Stimulated activated naive CD8-positive, alpha-beta T cell treated with anti-CD3 and anti-CD28 coated beads, Interleukin-15, Interleukin-2, amounts not matched to agents 100 ng/mL and 50 ng/mL, for 24 hours (primary cell): ENCODE data around the gene NR2F1-AS1.

ENCODE experiments used
- H3K27ac Mint-ChIP-seq: one replicate; pipeline ENCODE4 v1.8.0; 2021; ENCODE audit warnings: mild to moderate bottlenecking, mixed read lengths
- H3K27me3 Mint-ChIP-seq: one replicate; pipeline ENCODE4 v1.8.0; 2021; ENCODE audit warnings: mixed read lengths
- H3K36me3 Mint-ChIP-seq: one replicate; pipeline ENCODE4 v1.8.0; 2021; ENCODE audit warnings: low read depth, mixed read lengths
- H3K4me1 Mint-ChIP-seq: one replicate; pipeline ENCODE4 v1.8.0; 2021; ENCODE audit warnings: low read depth, mixed read lengths
- H3K4me3 Mint-ChIP-seq: one replicate; pipeline ENCODE4 v1.8.0; 2021; ENCODE audit warnings: mild to moderate bottlenecking, mixed read lengths
- H3K9me3 Mint-ChIP-seq: one replicate; pipeline ENCODE4 v1.8.0; 2021; ENCODE audit warnings: mixed read lengths

Gene NR2F1-AS1

GRCh38 chr5:93577854-93578812 is 2.9 kb downstream of the NR2F1-AS1 start:
- Mint-ChIP-seq H3K4me1 (peaks cover 15% of the 10 kb centered on the region), H3K27ac (no peak overlapping the region), H3K27me3 (peaks cover 68% of the 10 kb centered on the region), H3K4me3 (peak overlapping the region; percentile 20), H3K36me3 (no peaks in the 10 kb centered on the region), H3K9me3 (no peaks in the 10 kb centered on the region)

- no peaks in the 10 kb centered on the region for H3K9me3 Mint-ChIP-seq
- no peaks in the 10 kb centered on the region for H3K36me3 Mint-ChIP-seq
- H3K27ac Mint-ChIP-seq = no peak overlapping the region
- peaks cover 76% of the 10 kb centered on the region for H3K27me3 Mint-ChIP-seq
- H3K4me1 Mint-ChIP-seq = peaks cover 21% of the 10 kb centered on the region
- H3K4me3 Mint-ChIP-seq = no peak overlapping the region
Observed at GRCh38 chr5:93576994-93577853, 3.8 kb downstream of the NR2F1-AS1 start.

GRCh38 chr5:93575461-93576414 is 5.3 kb downstream of the NR2F1-AS1 start:
- Mint-ChIP-seq H3K27ac (no peak overlapping the region), H3K4me3 (no peak overlapping the region), H3K27me3 (peaks cover 84% of the 10 kb centered on the region), H3K9me3 (no peaks in the 10 kb centered on the region), H3K36me3 (peaks cover 9% of the 10 kb centered on the region), H3K4me1 (peaks cover 28% of the 10 kb centered on the region)

GRCh38 chr5:93574491-93575305 is 6.3 kb downstream of the NR2F1-AS1 start:
- Mint-ChIP-seq H3K27ac (no peak overlapping the region), H3K4me3 (no peak overlapping the region), H3K36me3 (peaks cover 9% of the 10 kb centered on the region), H3K4me1 (peaks cover 24% of the 10 kb centered on the region), H3K27me3 (peaks cover 83% of the 10 kb centered on the region), H3K9me3 (no peaks in the 10 kb centered on the region)

- no peaks in the 10 kb centered on the region for H3K9me3 Mint-ChIP-seq
- peak overlapping the region; percentile 10 for H3K4me3 Mint-ChIP-seq
- peaks cover 91% of the 10 kb centered on the region for H3K27me3 Mint-ChIP-seq
- H3K27ac Mint-ChIP-seq = no peak overlapping the region
- peaks cover 23% of the 10 kb centered on the region for H3K4me1 Mint-ChIP-seq
- peaks cover 9% of the 10 kb centered on the region for H3K36me3 Mint-ChIP-seq
Observed at GRCh38 chr5:93573354-93574351, 7.4 kb downstream of the NR2F1-AS1 start.

- H3K27ac Mint-ChIP-seq = no peak overlapping the region
- no peaks in the 10 kb centered on the region for H3K9me3 Mint-ChIP-seq
Observed at GRCh38 chr5:93572608-93573353, 8.2 kb downstream of the NR2F1-AS1 start.

GRCh38 chr5:93572101-93572607 is 8.9 kb downstream of the NR2F1-AS1 start:
- Mint-ChIP-seq H3K9me3 (no peaks in the 10 kb centered on the region), H3K36me3 (peaks cover 9% of the 10 kb centered on the region), H3K27me3 (peaks cover 88% of the 10 kb centered on the region), H3K27ac (no peak overlapping the region), H3K4me3 (no peak overlapping the region), H3K4me1 (peaks cover 19% of the 10 kb centered on the region)

More at GRCh38 chr5:93572608-93573353, 8.2 kb downstream of the NR2F1-AS1 start:
- H3K4me1 Mint-ChIP-seq = peaks cover 19% of the 10 kb centered on the region
- peaks cover 9% of the 10 kb centered on the region for H3K36me3 Mint-ChIP-seq
- peaks cover 88% of the 10 kb centered on the region for H3K27me3 Mint-ChIP-seq
- no peak overlapping the region for H3K4me3 Mint-ChIP-seq

- H3K4me3 Mint-ChIP-seq = peak overlapping the region; percentile 15
- no peak overlapping the region for H3K27ac Mint-ChIP-seq
- H3K27me3 Mint-ChIP-seq = peaks cover 86% of the 10 kb centered on the region
- H3K9me3 Mint-ChIP-seq = no peaks in the 10 kb centered on the region
- H3K36me3 Mint-ChIP-seq = peaks cover 9% of the 10 kb centered on the region
- peaks cover 19% of the 10 kb centered on the region for H3K4me1 Mint-ChIP-seq
Observed at GRCh38 chr5:93571114-93571949, 9.7 kb downstream of the NR2F1-AS1 start.

- H3K27me3 Mint-ChIP-seq = peaks cover 80% of the 10 kb centered on the region
- H3K4me1 Mint-ChIP-seq = peaks cover 19% of the 10 kb centered on the region
- no peak overlapping the region for H3K27ac Mint-ChIP-seq
- H3K9me3 Mint-ChIP-seq = no peaks in the 10 kb centered on the region
- peaks cover 9% of the 10 kb centered on the region for H3K36me3 Mint-ChIP-seq
- no peak overlapping the region for H3K4me3 Mint-ChIP-seq
Observed at GRCh38 chr5:93570294-93571113, 10.5 kb downstream of the NR2F1-AS1 start.

- peaks cover 21% of the 10 kb centered on the region for H3K4me1 Mint-ChIP-seq
Observed at GRCh38 chr5:93569300-93570160, 11.5 kb downstream of the NR2F1-AS1 start.

More at GRCh38 chr5:93569300-93570160, 11.5 kb downstream of the NR2F1-AS1 start:
- no peak overlapping the region for H3K27ac Mint-ChIP-seq
- peaks cover 9% of the 10 kb centered on the region for H3K36me3 Mint-ChIP-seq
- no peaks in the 10 kb centered on the region for H3K9me3 Mint-ChIP-seq
- no peak overlapping the region for H3K4me3 Mint-ChIP-seq
- H3K27me3 Mint-ChIP-seq = peaks cover 71% of the 10 kb centered on the region
